Effector memory CD8-positive, alpha-beta T cell (primary cell): Measurements from ENCODE around the gene OSBPL5.
A peak's percentile ranks its signal among the peaks of the same experiment; 100 is the strongest.

ENCODE experiments used
- ATAC-seq: fragments of 150-1000 bp; cut with Tn5 transposase; replicated peaks from 2 replicates; pipeline ENCODE4 v1.10.0; 2021; ENCODE audit warnings: mild to moderate bottlenecking, moderate library complexity
- DNase-seq, 3 experiments: peaks; one replicate each; pipeline ENCODE4 v3.0.0; 2021
- H3K27ac Mint-ChIP-seq, 2 donors: one replicate each; pipeline ENCODE4 v1.8.0; 2022; ENCODE audit warnings: mild to moderate bottlenecking in 2 of 2, mixed read lengths in 2 of 2, moderate library complexity in 2 of 2
- H3K27me3 Mint-ChIP-seq, 2 donors: one replicate each; pipeline ENCODE4 v1.8.0; 2022; ENCODE audit warnings: mixed read lengths in 2 of 2
- H3K36me3 Mint-ChIP-seq: one replicate; pipeline ENCODE4 v1.8.0; 2022; ENCODE audit warnings: mild to moderate bottlenecking, moderate library complexity, mixed read lengths; ENCODE audit not compliant: insufficient read depth
- H3K4me1 Mint-ChIP-seq, 2 donors: one replicate each; pipeline ENCODE4 v1.8.0; 2022; ENCODE audit warnings: low read depth in 2 of 2, mixed read lengths in 2 of 2
- H3K4me3 Mint-ChIP-seq, 2 donors: one replicate each; pipeline ENCODE4 v1.8.0; 2022; ENCODE audit warnings: mild to moderate bottlenecking in 2 of 2, mixed read lengths in 2 of 2, moderate library complexity in 2 of 2
- H3K9me3 Mint-ChIP-seq, 2 donors: one replicate each; pipeline ENCODE4 v1.8.0; 2022; ENCODE audit warnings: mixed read lengths in 2 of 2

OSBPL5 gene

GRCh38 chr11:3051196-3052108, 113.7 kb downstream of the OSBPL5 start:
- no peaks in the 10 kb centered on the region for H3K27me3 Mint-ChIP-seq
- peak overlapping the region; percentile 93 to 97 for H3K27ac Mint-ChIP-seq
- H3K36me3 Mint-ChIP-seq, result peaks cover 14% of the 10 kb centered on the region
- ATAC-seq, result no peak
- peaks cover 43 to 51% of the 10 kb centered on the region in 2 donors for H3K4me1 Mint-ChIP-seq
- H3K9me3 Mint-ChIP-seq, result no peaks in the 10 kb centered on the region
- DNase-seq, result no peak
- peak overlapping the region in 1 of 2 donors; percentile 61 for H3K4me3 Mint-ChIP-seq

- H3K4me1 Mint-ChIP-seq, result peaks cover 38 to 42% of the 10 kb centered on the region in 2 donors
- peaks cover 14% of the 10 kb centered on the region for H3K36me3 Mint-ChIP-seq
- H3K9me3 Mint-ChIP-seq, result no peaks in the 10 kb centered on the region
- no peak for ATAC-seq
- DNase-seq, result no peak
- peak overlapping the region; percentile 52 to 61 for H3K4me3 Mint-ChIP-seq
- no peaks in the 10 kb centered on the region for H3K27me3 Mint-ChIP-seq
- H3K27ac Mint-ChIP-seq, result peak overlapping the region; percentile 93 to 97
These were observed 114.5 kb downstream of the OSBPL5 start for GRCh38 chr11:3050386-3051195.

- H3K4me3 Mint-ChIP-seq, result peak overlapping the region; percentile 49 to 52
- ATAC-seq (peak; percentile 99), DNase-seq (peak; percentile 80 to 81 (median 80))
- no peaks in the 10 kb centered on the region for H3K9me3 Mint-ChIP-seq
- peaks cover 36 to 44% of the 10 kb centered on the region in 2 donors for H3K4me1 Mint-ChIP-seq
- no peaks in the 10 kb centered on the region for H3K27me3 Mint-ChIP-seq
- H3K36me3 Mint-ChIP-seq, result peaks cover 17% of the 10 kb centered on the region
- H3K27ac Mint-ChIP-seq, result peak overlapping the region; percentile 93 to 97
These were observed 115.5 kb downstream of the OSBPL5 start for GRCh38 chr11:3049430-3050243.

GRCh38 chr11:3047637-3048036, 117.5 kb downstream of the OSBPL5 start:
- H3K4me3 Mint-ChIP-seq, result no peak overlapping the region
- H3K9me3 Mint-ChIP-seq, result no peaks in the 10 kb centered on the region
- no peaks in the 10 kb centered on the region for H3K27me3 Mint-ChIP-seq
- no peak for ATAC-seq
- peaks cover 29 to 44% of the 10 kb centered on the region in 2 donors for H3K4me1 Mint-ChIP-seq
- H3K36me3 Mint-ChIP-seq, result peaks cover 15% of the 10 kb centered on the region
- no peak overlapping the region for H3K27ac Mint-ChIP-seq
- no peak for DNase-seq

- Mint-ChIP-seq H3K4me1 (peaks cover 29 to 41% of the 10 kb centered on the region in 2 donors), H3K27me3 (no peaks in the 10 kb centered on the region), H3K27ac (no peak overlapping the region)
These were observed 118.5 kb downstream of the OSBPL5 start for GRCh38 chr11:3046641-3047040.

GRCh38 chr11:3046190-3046589, 118.9 kb downstream of the OSBPL5 start:
- H3K27ac Mint-ChIP-seq, result no peak overlapping the region

More at GRCh38 chr11:3046641-3047040, 118.5 kb downstream of the OSBPL5 start:
- Mint-ChIP-seq H3K36me3 (peaks cover 18% of the 10 kb centered on the region), H3K4me3 (no peak overlapping the region), H3K9me3 (no peaks in the 10 kb centered on the region)
- ATAC-seq (no peak), DNase-seq (no peak)

GRCh38 chr11:3044915-3045314, 120.2 kb downstream of the OSBPL5 start:
- Mint-ChIP-seq H3K27ac (peak overlapping the region; percentile 66 to 69), H3K4me3 (no peak overlapping the region), H3K27me3 (no peaks in the 10 kb centered on the region), H3K36me3 (peaks cover 21% of the 10 kb centered on the region), H3K4me1 (peaks cover 12 to 26% of the 10 kb centered on the region in 2 donors), H3K9me3 (no peaks in the 10 kb centered on the region)
- ATAC-seq (no peak), DNase-seq (no peak)

More at GRCh38 chr11:3046190-3046589, 118.9 kb downstream of the OSBPL5 start:
- DNase-seq, result no peak
- no peak overlapping the region for H3K4me3 Mint-ChIP-seq
- peaks cover 24 to 39% of the 10 kb centered on the region in 2 donors for H3K4me1 Mint-ChIP-seq
- no peaks in the 10 kb centered on the region for H3K9me3 Mint-ChIP-seq
- peaks cover 18% of the 10 kb centered on the region for H3K36me3 Mint-ChIP-seq
- ATAC-seq, result no peak
- H3K27me3 Mint-ChIP-seq, result no peaks in the 10 kb centered on the region

GRCh38 chr11:3044004-3044403, 121.1 kb downstream of the OSBPL5 start:
- ATAC-seq (no peak), DNase-seq (no peak)
- Mint-ChIP-seq H3K9me3 (no peaks in the 10 kb centered on the region), H3K36me3 (peaks cover 23% of the 10 kb centered on the region), H3K27me3 (no peaks in the 10 kb centered on the region), H3K27ac (peak overlapping the region; percentile 66 to 69), H3K4me3 (no peak overlapping the region), H3K4me1 (peaks cover 4 to 18% of the 10 kb centered on the region in 2 donors)

- Mint-ChIP-seq H3K4me3 (no peak overlapping the region), H3K9me3 (no peaks in the 10 kb centered on the region), H3K4me1 (peaks cover 4 to 18% of the 10 kb centered on the region in 2 donors), H3K27me3 (no peaks in the 10 kb centered on the region), H3K27ac (peak overlapping the region; percentile 66 to 69), H3K36me3 (peaks cover 28% of the 10 kb centered on the region)
- DNase-seq, result no peak
- no peak for ATAC-seq
These were observed 121.7 kb downstream of the OSBPL5 start for GRCh38 chr11:3043315-3043871.

GRCh38 chr11:3042496-3043314, 122.4 kb downstream of the OSBPL5 start:
- no peak for ATAC-seq
- Mint-ChIP-seq H3K9me3 (no peaks in the 10 kb centered on the region), H3K4me1 (peaks cover 4 to 20% of the 10 kb centered on the region in 2 donors), H3K4me3 (no peak overlapping the region), H3K27ac (peak overlapping the region; percentile 66 to 69), H3K36me3 (peaks cover 32% of the 10 kb centered on the region), H3K27me3 (no peaks in the 10 kb centered on the region)
- DNase-seq, result no peak

GRCh38 chr11:3041699-3042441, 123.2 kb downstream of the OSBPL5 start:
- H3K27ac Mint-ChIP-seq, result no peak overlapping the region
- no peak for ATAC-seq

More at GRCh38 chr11:3041699-3042441, 123.2 kb downstream of the OSBPL5 start:
- H3K4me1 Mint-ChIP-seq, result peaks cover 11 to 26% of the 10 kb centered on the region in 2 donors
- H3K4me3 Mint-ChIP-seq, result no peak overlapping the region
- no peaks in the 10 kb centered on the region for H3K27me3 Mint-ChIP-seq
- DNase-seq, result no peak
- peaks cover 41% of the 10 kb centered on the region for H3K36me3 Mint-ChIP-seq
- no peaks in the 10 kb centered on the region for H3K9me3 Mint-ChIP-seq
